Smooth muscle cell of the brain vasculature (primary cell): ENCODE measurements around the gene ABHD17C.

Source experiments
- DNase-seq: peaks from one replicate; pipeline ENCODE4 v3.0.0-alpha.2; 2012; ENCODE audit warnings: low read depth, low spot score

The ABHD17C gene

DNA sequence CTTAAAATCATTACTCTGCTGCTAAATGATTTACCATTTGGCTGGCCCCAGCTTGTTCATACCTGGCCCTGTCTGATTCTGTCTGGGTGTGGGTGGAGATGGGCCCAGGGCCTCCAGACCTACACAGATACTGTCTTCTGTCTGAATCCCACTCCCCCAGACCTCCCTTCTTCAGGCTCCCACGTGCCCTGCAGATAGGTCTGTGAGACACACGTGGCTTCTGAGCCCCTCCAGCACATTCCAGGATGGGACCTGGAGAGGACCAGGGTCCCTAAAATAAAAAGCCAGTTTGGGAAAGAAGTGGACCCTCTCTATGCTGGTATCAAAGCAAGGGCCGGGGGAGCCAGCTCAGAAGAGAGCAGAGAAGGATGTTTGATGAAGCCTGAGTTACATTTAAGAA is 69.4 kb downstream of the ABHD17C start:
- no peak for DNase-seq

DNA sequence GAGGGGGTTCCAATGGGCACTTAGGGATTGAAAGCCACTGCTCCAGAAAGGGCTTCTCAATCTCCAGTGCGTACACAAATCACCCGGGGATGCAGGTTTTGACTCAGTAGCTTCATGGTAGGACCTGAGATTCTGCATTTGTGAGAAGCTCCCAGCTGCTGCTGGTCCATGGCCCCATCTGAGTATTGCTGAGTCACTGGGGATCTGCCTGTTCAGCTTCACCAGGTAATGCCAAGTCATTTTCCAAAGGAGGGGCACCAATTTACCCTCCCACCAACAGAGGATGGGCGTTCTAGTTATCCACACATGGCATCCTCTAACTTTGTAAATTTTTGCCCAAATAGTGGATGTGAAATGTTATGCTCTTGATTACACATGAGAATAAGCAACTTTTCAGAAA is 71.2 kb downstream of the ABHD17C start:
- DNase-seq, result no peak

DNA sequence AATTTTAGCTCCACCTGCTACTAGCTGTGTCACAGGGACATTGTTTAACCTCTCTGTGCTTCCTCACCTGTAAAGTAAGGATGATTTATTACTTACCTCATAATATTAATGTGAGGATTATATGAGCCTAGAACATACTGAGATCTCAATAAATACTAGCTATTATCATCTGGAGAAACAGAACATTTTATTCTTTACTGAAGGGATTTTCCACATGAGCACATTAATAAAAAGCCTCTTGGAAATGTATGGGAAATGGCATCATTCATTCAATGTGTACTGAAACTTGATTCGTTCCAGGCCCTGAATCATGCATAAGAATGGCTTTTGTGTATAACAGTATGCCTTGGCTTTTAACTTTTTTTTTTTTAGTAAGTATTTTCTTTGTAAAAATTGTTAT is 73.0 kb downstream of the ABHD17C start:
- DNase-seq, result no peak

- no peak for DNase-seq
Observed at GRCh38 chr15:80769153-80769828, 74.2 kb downstream of the ABHD17C start.

DNA sequence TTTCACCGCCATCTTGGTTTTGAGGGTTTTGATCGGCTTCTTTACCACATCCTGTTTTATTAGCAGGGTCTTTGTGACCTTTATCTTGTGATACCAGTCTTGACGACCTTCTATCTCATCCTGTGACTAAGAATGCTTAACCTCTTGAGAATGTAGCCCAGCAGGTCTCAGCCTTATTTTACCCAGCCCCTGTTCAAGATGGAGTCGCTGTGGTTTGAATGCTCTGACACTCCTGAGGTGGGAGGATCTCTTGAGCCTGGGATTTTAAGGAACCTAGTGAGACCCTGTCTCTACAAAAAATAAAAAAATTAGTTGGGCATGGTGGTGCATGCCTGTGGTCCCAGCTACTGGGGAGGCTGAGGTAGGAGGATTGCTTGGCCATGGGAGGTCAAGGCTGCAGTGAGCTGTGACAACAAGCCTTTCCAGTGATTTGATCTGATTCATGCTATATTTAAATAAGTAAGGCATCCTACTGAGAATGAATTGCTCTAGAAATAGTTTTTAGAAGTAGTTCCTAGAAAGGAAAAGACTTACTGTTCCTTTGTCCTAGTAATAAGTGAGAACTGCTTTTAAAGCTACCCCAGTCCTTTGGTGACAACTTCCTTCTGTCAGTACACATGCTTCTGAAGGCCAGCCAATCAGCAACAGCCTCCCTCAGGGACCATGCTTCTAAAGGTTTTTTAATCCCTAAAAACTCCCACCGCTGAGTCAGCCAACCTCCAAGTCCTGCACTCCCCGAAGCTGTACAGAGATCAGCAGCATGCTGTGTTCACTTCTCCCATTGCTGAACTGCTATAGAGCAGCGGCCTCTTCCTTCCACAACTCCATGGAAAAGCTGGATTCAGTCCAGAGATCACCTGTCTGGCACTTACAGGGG is 75.0 kb downstream of the ABHD17C start:
- DNase-seq, result no peak

DNA sequence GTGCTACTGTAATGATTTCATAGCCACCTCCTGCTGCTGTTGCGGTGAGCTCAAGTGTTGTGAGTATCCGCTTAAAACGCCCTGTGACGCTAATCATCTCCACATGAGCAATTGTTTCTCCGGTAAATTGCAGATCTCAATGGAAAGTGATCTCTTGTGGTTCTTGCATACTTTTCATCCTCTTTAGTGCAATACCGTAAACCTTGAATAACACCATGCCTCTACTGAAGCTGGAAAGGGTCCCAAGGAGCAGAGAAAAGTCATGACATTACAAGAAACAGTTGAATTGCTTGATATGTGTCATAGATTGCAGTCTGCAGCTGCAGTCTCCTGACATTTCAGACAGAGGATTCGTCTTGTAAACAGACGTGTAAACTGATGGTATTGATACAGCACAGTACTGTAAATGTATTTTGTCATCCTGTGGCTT is 78.0 kb downstream of the ABHD17C start:
- peak; percentile 82 for DNase-seq

GRCh38 chr15:80773792-80774352 is 78.8 kb downstream of the ABHD17C start:
- DNase-seq, result no peak

DNA sequence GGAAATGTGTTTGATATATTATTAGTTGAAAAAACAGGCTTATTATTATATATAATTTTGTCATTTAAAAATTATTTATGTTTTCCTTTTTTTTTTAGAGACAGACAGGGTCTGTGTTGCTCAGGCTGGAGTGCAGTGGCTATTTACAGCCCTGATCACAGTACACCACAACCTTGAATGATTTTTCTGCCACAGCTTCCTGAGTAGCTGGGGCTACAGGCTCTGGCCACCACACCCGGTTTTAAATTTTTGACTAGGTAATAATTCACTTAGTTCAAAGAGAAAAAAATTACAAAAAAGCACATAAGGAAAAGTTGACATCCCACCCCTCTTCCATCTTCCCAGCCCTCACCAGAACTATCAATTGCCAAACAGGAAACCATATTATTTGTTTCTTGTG is 79.4 kb downstream of the ABHD17C start:
- no peak for DNase-seq

GRCh38 chr15:80775338-80775737 is 80.2 kb downstream of the ABHD17C start:
- DNase-seq, result no peak

- DNase-seq, result peak; percentile 69
Observed at GRCh38 chr15:80776420-80777045, 81.4 kb downstream of the ABHD17C start.

- peak; percentile 29 for DNase-seq
Observed at GRCh38 chr15:80777137-80777536, 82.0 kb downstream of the ABHD17C start.

DNA sequence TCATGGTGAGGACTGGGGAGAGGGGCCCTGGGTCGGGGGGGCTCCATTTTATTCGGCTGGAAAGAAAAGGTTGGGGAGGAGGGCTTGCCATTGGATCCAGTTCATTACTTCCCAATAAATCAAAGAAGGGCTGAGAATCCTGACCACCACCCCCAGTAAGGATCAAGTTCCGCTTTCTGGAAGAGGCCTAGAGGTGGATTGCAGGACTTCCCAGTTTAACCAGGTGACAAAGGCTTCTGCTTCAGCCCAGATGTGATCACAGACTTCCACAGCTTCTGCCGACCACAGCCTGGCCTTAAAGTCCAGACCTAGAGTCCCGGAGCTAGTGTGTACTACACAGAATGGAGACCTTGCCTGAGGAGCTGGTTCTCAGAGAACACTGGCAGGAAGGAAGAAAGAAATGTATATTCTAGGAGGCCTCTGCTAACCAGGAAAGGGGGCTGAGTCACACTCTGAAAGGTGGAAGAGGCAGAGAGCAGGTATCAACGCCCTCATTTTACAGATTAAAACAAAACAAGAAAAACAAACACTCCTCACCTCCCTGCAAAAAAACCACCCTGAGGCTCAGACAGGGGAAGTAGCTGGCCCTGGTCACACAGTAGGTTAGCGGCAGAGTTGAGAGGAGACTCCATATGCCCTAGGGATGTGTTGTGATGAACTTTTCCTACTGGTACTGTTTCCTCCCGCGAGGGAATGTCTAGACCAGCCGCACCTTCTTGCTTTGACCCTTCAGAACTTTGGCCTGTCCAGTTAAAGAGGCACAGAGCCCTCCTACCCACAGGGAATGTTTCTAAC is 82.9 kb downstream of the ABHD17C start:
- no peak for DNase-seq

- no peak for DNase-seq
Observed at GRCh38 chr15:80778621-80778963, 83.5 kb downstream of the ABHD17C start.

- DNase-seq, result peak; percentile 57
Observed at GRCh38 chr15:80778964-80779657, 84.0 kb downstream of the ABHD17C start, which contains the start of gene CEMIP. Gene CEMIP, plus strand, starts transcription at chr15:80779370. Its CDS starts 94,510 bp downstream, at chr15:80873880.

DNA sequence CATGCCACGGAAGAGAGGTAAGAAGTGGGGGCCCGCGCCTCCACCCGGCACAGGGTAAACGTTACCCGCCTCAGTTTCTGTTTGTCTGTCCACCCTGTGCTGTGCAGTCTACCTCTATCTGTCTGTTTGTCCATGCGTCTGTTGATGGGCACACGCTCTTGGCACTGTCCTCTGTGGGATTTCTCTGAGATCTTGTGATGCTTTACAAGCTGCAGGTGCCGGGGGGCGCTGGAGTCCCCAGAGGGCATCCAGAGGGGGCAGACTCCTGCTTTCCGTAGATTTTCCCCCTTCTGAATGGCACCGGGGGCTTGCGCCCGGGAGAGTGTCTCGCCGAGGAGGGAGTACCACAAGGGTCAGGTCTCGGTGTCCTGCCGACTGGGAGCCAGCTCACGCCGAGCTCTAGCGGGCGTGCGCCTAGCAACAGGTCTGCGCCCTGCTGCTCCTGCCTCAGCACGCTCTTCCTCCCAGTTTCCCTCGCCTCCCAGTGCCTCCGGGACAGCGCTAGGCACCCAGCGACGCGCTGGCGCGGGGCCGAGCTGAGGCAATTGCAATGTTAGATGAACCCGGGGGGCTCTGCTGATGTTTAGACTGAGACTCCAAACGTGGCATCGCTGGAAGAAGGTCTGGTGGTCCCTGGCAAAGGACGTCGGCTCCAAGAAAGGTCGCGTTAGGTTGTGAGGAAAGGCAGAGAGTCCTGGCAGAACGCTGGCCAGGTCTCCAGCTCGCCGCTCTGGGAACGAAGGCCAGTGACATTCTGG is 84.7 kb downstream of the ABHD17C start:
- no peak for DNase-seq

- no peak for DNase-seq
Observed at GRCh38 chr15:80780416-80781221, 85.5 kb downstream of the ABHD17C start.

- DNase-seq, result no peak
Observed at GRCh38 chr15:80783260-80783659, 88.2 kb downstream of the ABHD17C start.

DNA sequence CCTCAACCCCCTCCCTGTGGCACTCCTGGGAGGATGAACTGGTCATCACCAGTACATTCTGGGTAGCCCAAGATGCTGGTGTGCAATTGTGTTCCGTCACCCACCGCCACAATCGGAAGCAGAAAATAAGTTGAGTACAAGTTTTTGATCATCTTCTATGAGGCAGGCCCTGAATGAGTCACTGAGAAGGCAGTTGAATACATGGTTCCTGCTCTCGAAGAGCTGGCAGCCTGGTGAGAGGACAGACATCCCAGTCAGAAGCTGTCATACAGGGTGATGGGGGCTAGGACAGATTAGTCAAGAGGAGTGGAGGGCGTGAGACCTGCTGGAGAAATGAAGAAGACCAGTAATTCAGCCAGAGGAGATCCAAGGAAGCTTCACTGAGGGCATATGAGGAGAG is 90.2 kb downstream of the ABHD17C start:
- no peak for DNase-seq

GRCh38 chr15:80785811-80786354 is 90.8 kb downstream of the ABHD17C start:
- DNase-seq, result no peak
